PC-3 (cell line): ENCODE data around the gene FGFBP3. TPM values are rescaled to one million over a fixed set of nuclear protein-coding genes. Genes with fewer than 3 reads are reported as not detected.

Experiments
- ATAC-seq: fragments of 200-7000 bp; cut with Tn5 transposase; 2 replicates; pipeline ENCODE4 v1.9.1; 2020; ENCODE audit warnings: mild to moderate bottlenecking, moderate library complexity
- BruUV-seq: library from RNA; stranded (reverse); fragments of 400-500 nt; replicated peaks from 2 replicates; lab custom pipeline; 2021; lab: Mats Ljungman, UMichigan
- CTCF ChIA-PET: fragments of 300-600 bp; sonication (Branson Sonifier 250); formaldehyde crosslinking; loops from one replicate; lab custom pipeline; 2022; ENCODE audit warnings: antibody characterized with exemption; lab: Charles Lee
- POLR2A ChIA-PET: fragments of 300-600 bp; sonication (Branson Sonifier 250); formaldehyde crosslinking; loops from one replicate; lab custom pipeline; 2022; ENCODE audit warnings: antibody characterized with exemption; ENCODE audit not compliant: unreplicated experiment; lab: Charles Lee
- DNase-seq: peaks from one replicate; pipeline ENCODE4 v3.0.0-alpha.2; 2015
- H2AFZ ChIP-seq: fragments of 300-600 bp; sonication (generic); 2 replicates; pipeline ENCODE4 v1.6.0; 2016; ENCODE audit warnings: antibody characterized with exemption, low read length
- H3F3A ChIP-seq: fragments of 300-600 bp; sonication (generic); one replicate; pipeline ENCODE4 v1.6.0; 2017; ENCODE audit warnings: antibody characterized with exemption, low read length, control low read depth, mild to moderate bottlenecking; ENCODE audit not compliant: unreplicated experiment
- H3K27ac ChIP-seq: fragments of 300-600 bp; sonication (generic); 2 replicates; pipeline ENCODE4 v1.5.1; 2016; ENCODE audit warnings: mild to moderate bottlenecking, low read length
- H3K27me3 ChIP-seq: fragments of 300-600 bp; sonication (generic); 2 replicates; pipeline ENCODE4 v1.6.1; 2016; ENCODE audit warnings: low read length, mixed read lengths
- H3K36me3 ChIP-seq: fragments of 300-600 bp; sonication (generic); 2 replicates; pipeline ENCODE4 v1.6.1; 2016; ENCODE audit warnings: low read depth, mixed run types, low read length, mixed read lengths
- H3K4me1 ChIP-seq: fragments of 300-600 bp; sonication (generic); 2 replicates; pipeline ENCODE4 v1.5.1; 2016; ENCODE audit warnings: low read length; ENCODE audit not compliant: insufficient read depth
- H3K4me2 ChIP-seq: fragments of 300-600 bp; sonication (generic); 2 replicates; pipeline ENCODE4 v1.6.0; 2016; ENCODE audit warnings: low read length
- H3K4me3 ChIP-seq: fragments of 300-600 bp; sonication (generic); 2 replicates; pipeline ENCODE4 v1.5.1; 2016; ENCODE audit warnings: mild to moderate bottlenecking, low read length, mixed read lengths
- H3K79me2 ChIP-seq: fragments of 300-600 bp; sonication (generic); 2 replicates; pipeline ENCODE4 v1.6.1; 2017; ENCODE audit warnings: low read length, mixed read lengths
- H3K9ac ChIP-seq: fragments of 300-600 bp; sonication (generic); 2 replicates; pipeline ENCODE4 v1.6.0; 2016; ENCODE audit warnings: mild to moderate bottlenecking, low read length
- H3K9me2 ChIP-seq: fragments of 300-600 bp; sonication (generic); replicated peaks from 2 replicates; pipeline ENCODE4 v1.6.1; 2016; ENCODE audit warnings: mixed run types, low read length, mixed read lengths
- H3K9me3 ChIP-seq: fragments of 300-600 bp; sonication (generic); 2 replicates; pipeline ENCODE4 v1.6.1; 2016; ENCODE audit warnings: low read length, mixed read lengths
- H4K20me1 ChIP-seq: fragments of 300-600 bp; sonication (generic); 2 replicates; pipeline ENCODE4 v1.6.1; 2016; ENCODE audit warnings: low read length, mixed read lengths
- CTCF ChIP-seq: fragments of 300-600 bp; sonication (generic); conservative IDR thresholded peaks from 2 replicates; pipeline ENCODE4 v1.5.1; 2017; ENCODE audit warnings: antibody characterized with exemption, low read depth, mild to moderate bottlenecking, low read length
- EZH2 ChIP-seq: fragments of 300-600 bp; sonication (generic); IDR thresholded peaks from one replicate; pipeline ENCODE4 v1.6.1; 2017; ENCODE audit warnings: antibody characterized with exemption, mild to moderate bottlenecking, low read length; ENCODE audit not compliant: unreplicated experiment
- EZH2phosphoT487 ChIP-seq: fragments of 300-600 bp; sonication (generic); IDR thresholded peaks from 2 replicates; pipeline ENCODE4 v1.6.1; 2018; ENCODE audit warnings: mild to moderate bottlenecking, antibody characterized with exemption, low read length, borderline replicate concordance
- intact Hi-C: fragments of 100-400 bp; cut with micrococcal nuclease; formaldehyde crosslinking; loops from 2 replicates; pipeline ENCODE4 v1.9.0; 2023
- total RNA-seq: library from RNA; depleted of rRNA; stranded (reverse); fragments of >200 nt; gene quantifications from 2 replicates; pipeline ENCODE4 v1.2.3, GENCODE V29; 2014

The FGFBP3 gene
- total RNA-seq, 1 experiment from 2014 or later: 1.2 TPM

- Histone ChIP-seq H3K36me3 (peaks cover 18% of the 10 kb centered on the region; the same call in 1 of the 2 replicates), H3K79me2 (no peaks in the 10 kb centered on the region), H3K4me3 (no peak overlapping the region), H3K4me1 (no peaks in the 10 kb centered on the region), H2AFZ (no peak overlapping the region), H4K20me1 (no peaks in the 10 kb centered on the region), H3K27ac (no peak overlapping the region), H3K9ac (no peak overlapping the region), H3K27me3 (no peaks in the 10 kb centered on the region), H3K4me2 (no peak overlapping the region), H3F3A (no peaks in the 10 kb centered on the region), H3K9me2 (no peaks in the 10 kb centered on the region), H3K9me3 (no peaks in the 10 kb centered on the region)
- ATAC-seq: no peak
- ChIA-PET CTCF (no interaction called here), POLR2A (no interaction called here)
- TF ChIP-seq CTCF (no peak), EZH2phosphoT487 (no peak), EZH2 (no peak)
- BruUV-seq: no TSS peak
- no peak for DNase-seq
- intact Hi-C loops: no loop called here
Measured at GRCh38 chr10:91865562-91866081, 43.7 kb downstream of the FGFBP3 start.

DNA sequence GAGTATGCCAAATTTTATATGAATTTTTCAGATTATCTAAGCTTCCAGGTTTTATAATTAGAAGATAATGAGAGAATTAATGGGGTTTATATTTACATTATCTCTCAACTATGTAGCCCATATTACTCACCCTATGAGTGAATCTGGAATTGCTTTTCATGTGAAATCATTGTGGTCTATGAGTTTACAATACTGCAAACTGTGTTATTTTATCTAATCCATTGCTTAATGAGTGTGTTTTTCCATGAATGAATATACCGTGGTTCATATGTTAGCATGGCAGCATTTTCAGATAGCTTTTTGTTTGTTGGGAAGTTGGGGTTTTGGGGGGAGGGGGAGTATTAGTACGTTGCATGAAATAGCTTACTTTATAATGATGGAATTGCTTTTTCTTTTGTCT lies 44.5 kb downstream of the FGFBP3 start:
- Histone ChIP-seq H3F3A (no peaks in the 10 kb centered on the region), H3K9me2 (no peaks in the 10 kb centered on the region), H2AFZ (no peak overlapping the region), H3K4me2 (no peak overlapping the region), H3K9me3 (no peaks in the 10 kb centered on the region), H3K27ac (no peak overlapping the region), H4K20me1 (no peaks in the 10 kb centered on the region), H3K79me2 (no peaks in the 10 kb centered on the region), H3K4me3 (no peak overlapping the region), H3K4me1 (no peaks in the 10 kb centered on the region), H3K9ac (no peak overlapping the region), H3K27me3 (no peaks in the 10 kb centered on the region), H3K36me3 (peaks cover 26% of the 10 kb centered on the region)
- ChIA-PET CTCF (interaction anchor here (1.2 kb wide), 1 partner anchor 43 kb away, joined by 4 read pairs; no protein-coding TSS in a partner anchor), POLR2A (no interaction called here)
- DNase-seq (no peak), ATAC-seq (no peak)
- intact Hi-C loops: no loop called here
- TF ChIP-seq EZH2phosphoT487: no peak
- no TSS peak for BruUV-seq

GRCh38 chr10:91864099-91864498 lies 45.2 kb downstream of the FGFBP3 start:
- ChIA-PET POLR2A (no interaction called here), CTCF (interaction anchor here (1.2 kb wide), 1 partner anchor 44 kb away, joined by 4 read pairs; no protein-coding TSS in a partner anchor)
- no peak overlapping the region for H2AFZ ChIP-seq
- H3K4me2 ChIP-seq: no peak overlapping the region
- H3K36me3 ChIP-seq: peaks cover 31% of the 10 kb centered on the region
- ATAC-seq (peak; percentile 73), DNase-seq (peak; percentile 3)
- H3K9ac ChIP-seq: no peak overlapping the region
- no peaks in the 10 kb centered on the region for H3K9me2 ChIP-seq
- no peak overlapping the region for H3K4me3 ChIP-seq
- BruUV-seq: no TSS peak
- no peaks in the 10 kb centered on the region for H4K20me1 ChIP-seq
- H3K79me2 ChIP-seq: no peaks in the 10 kb centered on the region
- no peaks in the 10 kb centered on the region for H3F3A ChIP-seq
- H3K27ac ChIP-seq: no peak overlapping the region
- intact Hi-C loops: no loop called here
- TF ChIP-seq EZH2: no peak
- no peak for TF ChIP-seq EZH2phosphoT487
- TF ChIP-seq CTCF: no peak
- H3K4me1 ChIP-seq: no peaks in the 10 kb centered on the region
- H3K9me3 ChIP-seq: no peaks in the 10 kb centered on the region
- H3K27me3 ChIP-seq: no peaks in the 10 kb centered on the region
